ENCODE data around the gene DPPA4. TPM values are rescaled to one million over a fixed set of nuclear protein-coding genes. Genes with fewer than 3 reads are reported as not detected.

Gene DPPA4
- total RNA-seq, 5 donors from 2014 or later (not counting 1 experiment from before 2014, with no cell fraction given) = 1.1 to 4.4 (median 1.5) TPM

DNA sequence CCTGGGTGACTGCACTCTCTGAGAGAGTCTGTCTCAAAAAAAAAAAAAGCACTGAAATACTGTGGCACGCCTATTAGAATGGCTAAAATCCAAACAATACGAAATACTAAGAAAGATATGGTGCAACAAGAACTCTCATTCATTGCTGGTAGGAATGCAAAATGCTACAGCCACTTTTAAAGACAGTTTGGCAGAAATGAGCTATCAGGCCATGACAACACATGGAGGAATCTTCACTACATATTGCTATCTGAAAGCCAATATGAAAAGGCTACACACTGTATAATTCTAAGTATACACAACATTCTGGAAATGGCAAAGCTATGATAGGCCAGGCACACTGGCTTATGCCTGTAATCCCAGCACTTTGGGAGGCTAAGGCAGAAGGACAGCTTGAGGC, 39.9 kb downstream of the DPPA4 start:
- POLR2A ChIA-PET = interaction anchor here in 1 of 2 donors (0.6 kb wide), 1 partner anchor 43 kb away, joined by 9 read pairs; no protein-coding TSS in a partner anchor
- ATAC-seq (replicated peaks in 1 of 4) = no peak

DNA sequence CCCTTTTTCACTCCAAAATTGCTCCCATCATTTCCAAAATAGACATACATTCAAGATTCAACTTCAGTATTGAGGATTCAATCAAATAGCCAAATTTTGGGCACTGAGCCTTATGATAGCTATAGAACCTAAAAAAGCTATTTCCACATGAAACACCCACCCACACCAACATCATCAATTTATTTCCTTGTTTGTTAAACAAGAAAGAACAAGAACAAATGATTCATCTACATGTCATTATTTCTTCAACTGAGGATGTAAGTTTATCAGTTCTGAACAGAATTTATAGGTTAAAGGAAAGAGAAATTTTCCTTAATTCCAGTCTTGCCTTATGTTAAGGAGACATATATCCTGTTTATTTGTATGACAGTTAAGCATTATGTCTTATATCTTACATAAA, 53.3 kb downstream of the DPPA4 start:
- ChIA-PET CTCF (interaction anchor here in 1 of 2 donors (1.1 kb wide), 1 partner anchor 11 kb away, joined by 3 read pairs; no protein-coding TSS in a partner anchor), POLR2A (no interaction called here)
- no peaks in the 10 kb centered on the region for H3K9me3 ChIP-seq
- H3K27ac ChIP-seq (ENCODE audit: low read length) = no peak overlapping the region
- ATAC-seq (replicated peaks in 1 of 4) (no peak), DNase-seq (no peak)
- H3K4me1 ChIP-seq (ENCODE audit: control insufficient read depth in 1 of 2, extremely low read depth in 1 of 2, insufficient read depth in 2 of 2, low read length in 2 of 2) = no peaks in the 10 kb centered on the region
- Mint-ChIP-seq H3K4me3 (no peak overlapping the region), H3K9me3 (no peaks in the 10 kb centered on the region), H3K36me3 (no peaks in the 10 kb centered on the region), H3K4me1 (no peaks in the 10 kb centered on the region), H3K27ac (no peak overlapping the region), H3K27me3 (no peaks in the 10 kb centered on the region)
- no peak overlapping the region for H3K4me3 ChIP-seq (ENCODE audit: control insufficient read depth in 1 of 2, extremely low read depth in 1 of 2, low read length in 1 of 2)
- H3K36me3 ChIP-seq (ENCODE audit: control insufficient read depth in 2 of 2, extremely low read depth in 1 of 2, insufficient read depth in 1 of 2, low read length in 1 of 2) = no peaks in the 10 kb centered on the region
- H3K27me3 ChIP-seq (replicated peaks in 1 of 2; ENCODE audit: control insufficient read depth in 2 of 2, extremely low read depth in 1 of 2, insufficient read depth in 2 of 2, low read length in 1 of 2) = no peaks in the 10 kb centered on the region

More for the DNA sequence above, 39.9 kb downstream of the DPPA4 start:
- no peaks in the 10 kb centered on the region for H3K4me1 ChIP-seq (ENCODE audit: control insufficient read depth in 1 of 2, extremely low read depth in 1 of 2, insufficient read depth in 2 of 2, low read length in 2 of 2)
- no peak overlapping the region for H3K27ac ChIP-seq (ENCODE audit: low read length)
- CTCF ChIA-PET = interaction anchor here in 1 of 2 donors (0.7 kb wide), 1 partner anchor 14 kb away, joined by 4 read pairs; no protein-coding TSS in a partner anchor
- WGBS (ENCODE audit: insufficient coverage) = 92% methylated on average over 2 of the region's 2 CpGs
- H3K36me3 ChIP-seq (ENCODE audit: control insufficient read depth in 2 of 2, extremely low read depth in 1 of 2, insufficient read depth in 1 of 2, low read length in 1 of 2) = no peaks in the 10 kb centered on the region
- Mint-ChIP-seq H3K4me1 (no peaks in the 10 kb centered on the region), H3K4me3 (no peak overlapping the region), H3K27ac (no peak overlapping the region), H3K36me3 (no peaks in the 10 kb centered on the region), H3K9me3 (no peaks in the 10 kb centered on the region), H3K27me3 (no peaks in the 10 kb centered on the region)
- H3K9me3 ChIP-seq = no peaks in the 10 kb centered on the region
- H3K4me3 ChIP-seq (ENCODE audit: control insufficient read depth in 1 of 2, extremely low read depth in 1 of 2, low read length in 1 of 2) = no peak overlapping the region
- DNase-seq = no peak
- no peaks in the 10 kb centered on the region for H3K27me3 ChIP-seq (replicated peaks in 1 of 2; ENCODE audit: control insufficient read depth in 2 of 2, extremely low read depth in 1 of 2, insufficient read depth in 2 of 2, low read length in 1 of 2)

DNA sequence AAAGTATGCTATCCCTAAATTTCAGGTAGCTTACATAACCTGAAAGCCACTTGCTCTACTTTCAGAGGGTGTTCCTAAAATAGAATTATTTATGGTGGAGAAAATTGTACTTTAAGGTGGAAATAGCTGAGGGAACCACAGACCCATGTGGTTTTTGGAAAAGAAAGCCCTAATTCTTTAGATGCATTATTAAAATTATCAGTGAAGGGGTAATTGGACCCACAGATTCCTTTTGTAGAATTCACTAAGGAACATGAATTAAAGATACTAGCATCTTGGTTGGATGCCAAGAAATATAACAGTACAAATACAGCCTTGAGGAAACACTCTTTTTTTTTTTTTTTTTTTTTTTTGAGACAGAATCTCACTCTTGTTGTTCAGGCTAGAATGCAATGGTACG, 58.8 kb downstream of the DPPA4 start:
- ChIA-PET CTCF (no interaction called here), POLR2A (no interaction called here)
- Histone ChIP-seq H3K27ac (ENCODE audit: low read length) (no peak overlapping the region), H3K27me3 (replicated peaks in 1 of 2; ENCODE audit: control insufficient read depth in 2 of 2, extremely low read depth in 1 of 2, insufficient read depth in 2 of 2, low read length in 1 of 2) (no peaks in the 10 kb centered on the region), H3K36me3 (ENCODE audit: control insufficient read depth in 2 of 2, extremely low read depth in 1 of 2, insufficient read depth in 1 of 2, low read length in 1 of 2) (no peaks in the 10 kb centered on the region), H3K4me3 (ENCODE audit: control insufficient read depth in 1 of 2, extremely low read depth in 1 of 2, low read length in 1 of 2) (no peak overlapping the region), H3K4me1 (ENCODE audit: control insufficient read depth in 1 of 2, extremely low read depth in 1 of 2, insufficient read depth in 2 of 2, low read length in 2 of 2) (no peaks in the 10 kb centered on the region), H3K9me3 (no peaks in the 10 kb centered on the region)
- DNase-seq (no peak), ATAC-seq (replicated peaks in 1 of 4) (no peak)
- no peak overlapping the region for H3K27ac Mint-ChIP-seq
- no peak overlapping the region for H3K4me3 Mint-ChIP-seq
- H3K4me1 Mint-ChIP-seq = peaks cover 0 to 2% (median 0%) of the 10 kb centered on the region in 3 donors
- H3K9me3 Mint-ChIP-seq = no peaks in the 10 kb centered on the region
- WGBS (ENCODE audit: insufficient coverage) = no CpG with 5 or more reads among the region's 1 CpG
- H3K27me3 Mint-ChIP-seq = no peaks in the 10 kb centered on the region
- no peaks in the 10 kb centered on the region for H3K36me3 Mint-ChIP-seq

DNA sequence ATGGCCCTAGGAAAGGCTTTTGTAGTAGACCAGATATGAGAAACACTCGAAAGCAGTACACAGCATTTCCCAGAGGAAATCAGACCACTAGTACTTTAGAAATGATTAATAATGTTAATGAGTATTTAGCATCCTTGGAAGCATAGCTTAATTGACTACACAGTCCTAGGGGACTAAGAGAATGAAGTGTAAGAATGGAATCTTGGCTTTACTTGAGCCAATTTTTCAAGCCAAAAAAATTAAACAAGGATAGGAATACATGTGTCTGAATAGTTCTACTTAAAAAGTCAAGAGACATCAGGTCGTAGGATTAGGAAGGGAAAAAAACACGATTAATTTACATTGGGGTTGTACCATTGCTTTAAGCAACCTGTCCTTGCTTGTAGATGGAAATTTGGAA, 59.2 kb downstream of the DPPA4 start:
- ChIA-PET POLR2A (no interaction called here), CTCF (no interaction called here)
- no peaks in the 10 kb centered on the region for H3K36me3 ChIP-seq (ENCODE audit: control insufficient read depth in 2 of 2, extremely low read depth in 1 of 2, insufficient read depth in 1 of 2, low read length in 1 of 2)
- Mint-ChIP-seq H3K4me1 (peaks cover 0 to 2% (median 0%) of the 10 kb centered on the region in 3 donors), H3K27ac (no peak overlapping the region), H3K36me3 (no peaks in the 10 kb centered on the region), H3K4me3 (no peak overlapping the region), H3K9me3 (no peaks in the 10 kb centered on the region), H3K27me3 (no peaks in the 10 kb centered on the region)
- ATAC-seq (replicated peaks in 1 of 4) (no peak), DNase-seq (no peak)
- no peaks in the 10 kb centered on the region for H3K4me1 ChIP-seq (ENCODE audit: control insufficient read depth in 1 of 2, extremely low read depth in 1 of 2, insufficient read depth in 2 of 2, low read length in 2 of 2)
- H3K4me3 ChIP-seq (ENCODE audit: control insufficient read depth in 1 of 2, extremely low read depth in 1 of 2, low read length in 1 of 2) = no peak overlapping the region
- no peaks in the 10 kb centered on the region for H3K9me3 ChIP-seq
- H3K27ac ChIP-seq (ENCODE audit: low read length) = no peak overlapping the region
- H3K27me3 ChIP-seq (replicated peaks in 1 of 2; ENCODE audit: control insufficient read depth in 2 of 2, extremely low read depth in 1 of 2, insufficient read depth in 2 of 2, low read length in 1 of 2) = no peaks in the 10 kb centered on the region
- WGBS (ENCODE audit: insufficient coverage) = no CpG with 5 or more reads among the region's 3 CpGs

Other genes starting within 250 kb of the DPPA4 start
- not detected for gene MORC1, start 219.4 kb downstream of the DPPA4 start, total RNA-seq
- gene C3orf85, start 200.8 kb downstream of the DPPA4 start, total RNA-seq = not detected
- gene DPPA2, start 21.0 kb downstream of the DPPA4 start, total RNA-seq = not detected

All from T-cell (primary cell).